Suppressor macrophage (primary cell): ENCODE results near the gene CAPN12.
"Not testable (repeated sequence)": the region's sequence is repeated elsewhere in the genome, so short reads cannot be mapped to it uniquely, and the experiment has no call there.

ENCODE experiments used
- DNase-seq, 4 experiments: peaks; one replicate each; pipeline ENCODE4 v3.0.0-alpha.2; 2020 to 2022
- total RNA-seq, 17 experiments: gene quantifications; one replicate each; lab custom pipeline; 2026; ENCODE audit warnings: mixed read lengths in 6 of 17, inconsistent platforms in 3 of 17; lab: John Stamatoyannopoulos, UW

The CAPN12 gene, protein sequence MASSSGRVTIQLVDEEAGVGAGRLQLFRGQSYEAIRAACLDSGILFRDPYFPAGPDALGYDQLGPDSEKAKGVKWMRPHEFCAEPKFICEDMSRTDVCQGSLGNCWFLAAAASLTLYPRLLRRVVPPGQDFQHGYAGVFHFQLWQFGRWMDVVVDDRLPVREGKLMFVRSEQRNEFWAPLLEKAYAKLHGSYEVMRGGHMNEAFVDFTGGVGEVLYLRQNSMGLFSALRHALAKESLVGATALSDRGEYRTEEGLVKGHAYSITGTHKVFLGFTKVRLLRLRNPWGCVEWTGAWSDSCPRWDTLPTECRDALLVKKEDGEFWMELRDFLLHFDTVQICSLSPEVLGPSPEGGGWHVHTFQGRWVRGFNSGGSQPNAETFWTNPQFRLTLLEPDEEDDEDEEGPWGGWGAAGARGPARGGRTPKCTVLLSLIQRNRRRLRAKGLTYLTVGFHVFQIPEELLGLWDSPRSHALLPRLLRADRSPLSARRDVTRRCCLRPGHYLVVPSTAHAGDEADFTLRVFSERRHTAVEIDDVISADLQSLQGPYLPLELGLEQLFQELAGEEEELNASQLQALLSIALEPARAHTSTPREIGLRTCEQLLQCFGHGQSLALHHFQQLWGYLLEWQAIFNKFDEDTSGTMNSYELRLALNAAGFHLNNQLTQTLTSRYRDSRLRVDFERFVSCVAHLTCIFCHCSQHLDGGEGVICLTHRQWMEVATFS
- total RNA-seq, result 0 to 3.3 (median 0.08) reads per million in 17 experiments

DNA sequence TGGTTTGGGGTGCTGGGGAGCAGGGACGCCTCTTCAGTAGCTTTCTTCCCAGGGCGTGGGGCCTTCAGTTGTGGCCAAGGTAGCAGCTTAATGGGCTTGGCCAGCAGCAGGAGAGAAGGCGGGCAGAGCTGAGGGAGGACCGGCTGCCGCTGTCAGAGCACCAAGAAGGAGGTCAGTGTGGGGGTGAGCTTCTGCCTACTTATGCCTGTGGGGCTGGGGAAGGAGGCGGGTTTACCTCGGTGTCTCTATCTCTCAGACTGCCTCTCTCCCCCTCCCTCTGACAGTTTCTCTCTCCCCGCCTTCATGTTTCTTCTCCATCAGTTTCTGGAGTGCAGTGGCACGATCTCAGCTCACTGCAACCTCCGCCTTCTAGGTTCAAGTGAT is at the start of gene CAPN12:
Gene CAPN12 (minus strand): TSS at position 177 of the 384 bp plus-strand sequence. CDS start 309 bp downstream, outside the sequence.
- DNase-seq, result no peak

DNA sequence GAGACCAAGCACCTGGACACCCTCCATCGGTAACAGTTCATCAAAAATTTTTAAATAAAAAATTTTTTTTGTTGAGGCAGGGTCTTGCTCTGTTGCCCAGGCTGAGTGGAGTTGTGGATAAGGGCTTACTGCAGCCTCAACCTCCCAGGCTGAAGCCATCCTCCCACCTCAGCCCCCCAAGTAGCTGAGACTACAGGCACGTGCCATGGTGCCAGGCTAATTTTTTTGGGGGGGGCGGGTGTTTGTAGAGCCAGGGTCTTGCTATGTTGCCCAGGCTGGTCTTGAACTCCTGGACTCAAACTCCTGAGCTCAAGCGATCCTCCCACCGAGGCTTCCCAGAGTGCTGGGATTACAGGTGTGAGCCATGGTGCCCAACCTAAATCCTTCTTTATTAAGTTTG is 49.4 kb upstream of the CAPN12 start:
- DNase-seq, result no peak

- DNase-seq, result no peak
These were observed 48.9 kb upstream of the CAPN12 start for GRCh38 chr19:38793177-38793576.

- peak; percentile 27 to 65 (median 41) for DNase-seq
These were observed 48.2 kb upstream of the CAPN12 start for GRCh38 chr19:38792250-38793111.

DNA sequence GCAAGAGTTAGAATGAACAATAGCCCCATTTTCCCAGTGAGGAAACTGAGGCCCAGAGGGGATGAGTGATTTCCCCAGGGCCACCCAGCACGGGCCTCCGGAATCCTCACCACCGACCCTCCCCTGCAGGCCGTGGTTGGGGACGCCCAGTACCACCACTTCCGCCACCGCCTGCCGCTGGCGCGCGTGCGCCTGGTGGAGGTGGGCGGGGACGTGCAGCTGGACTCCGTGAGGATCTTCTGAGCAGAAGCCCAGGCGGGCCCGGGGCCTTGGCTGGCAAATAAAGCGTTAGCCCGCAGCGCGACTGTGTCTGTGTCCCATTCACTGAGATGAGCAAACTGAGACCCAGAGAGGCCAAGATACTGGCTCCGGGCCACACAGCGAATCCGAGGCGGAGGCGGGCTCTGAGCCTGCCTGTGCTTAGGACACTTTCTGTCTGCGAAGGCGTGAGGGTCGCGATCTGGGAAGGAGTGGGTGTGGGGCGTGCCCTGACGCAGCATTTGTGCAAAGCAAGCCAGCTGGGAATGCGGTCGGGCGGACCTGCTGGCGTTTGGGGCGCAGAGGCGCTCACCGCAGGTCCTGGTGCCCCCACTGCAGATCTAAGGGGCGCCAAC is 47.3 kb upstream of the CAPN12 start:
- not testable (repeated sequence) for DNase-seq

DNA sequence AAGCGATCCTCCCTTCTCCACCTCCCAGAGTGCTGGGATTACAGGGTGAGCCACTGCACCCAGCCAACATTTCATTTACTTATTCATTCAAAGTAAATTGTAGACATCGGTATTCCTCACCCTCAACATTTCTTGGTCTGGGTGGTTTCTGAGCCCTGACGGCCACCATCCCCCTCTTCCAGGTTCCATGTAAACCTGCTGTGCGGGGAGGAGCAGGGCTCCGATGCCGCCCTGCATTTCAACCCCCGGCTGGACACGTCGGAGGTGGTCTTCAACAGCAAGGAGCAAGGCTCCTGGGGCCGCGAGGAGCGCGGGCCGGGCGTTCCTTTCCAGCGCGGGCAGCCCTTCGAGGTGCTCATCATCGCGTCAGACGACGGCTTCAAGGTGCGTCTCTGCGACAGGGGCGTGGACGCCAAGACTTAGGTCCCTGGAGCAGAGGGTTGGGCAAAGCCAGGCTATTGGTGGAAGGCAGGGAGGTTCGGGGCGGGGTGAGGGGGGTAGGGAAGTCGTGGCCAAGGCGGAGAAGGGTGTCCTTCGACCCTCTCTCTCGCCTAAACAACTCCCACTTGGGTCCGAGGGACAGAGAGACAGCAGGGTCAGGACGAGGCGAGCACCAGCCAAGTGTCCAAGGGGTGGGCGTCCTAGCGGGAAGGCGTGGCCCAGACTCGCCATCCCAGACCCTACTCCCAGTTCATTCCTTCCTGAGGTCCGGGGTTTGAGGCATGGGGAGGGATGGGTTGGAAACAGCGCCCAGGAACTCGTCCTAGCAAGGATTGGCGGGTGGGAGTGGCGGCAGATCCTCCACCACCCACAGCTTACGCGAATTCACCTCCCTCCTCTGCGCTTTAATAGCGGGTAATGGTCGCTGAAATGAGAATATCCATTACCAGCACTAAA is 46.5 kb upstream of the CAPN12 start:
- not testable (repeated sequence) for DNase-seq

- no peak for DNase-seq
These were observed 44.4 kb upstream of the CAPN12 start, which contains the start of gene LGALS7B for GRCh38 chr19:38788478-38789243. TSS of gene LGALS7B (plus strand) at chr19:38789200. CDS start at chr19:38789227, 27 bp downstream.

GRCh38 chr19:38786572-38787265 is 42.4 kb upstream of the CAPN12 start:
- no peak for DNase-seq

DNA sequence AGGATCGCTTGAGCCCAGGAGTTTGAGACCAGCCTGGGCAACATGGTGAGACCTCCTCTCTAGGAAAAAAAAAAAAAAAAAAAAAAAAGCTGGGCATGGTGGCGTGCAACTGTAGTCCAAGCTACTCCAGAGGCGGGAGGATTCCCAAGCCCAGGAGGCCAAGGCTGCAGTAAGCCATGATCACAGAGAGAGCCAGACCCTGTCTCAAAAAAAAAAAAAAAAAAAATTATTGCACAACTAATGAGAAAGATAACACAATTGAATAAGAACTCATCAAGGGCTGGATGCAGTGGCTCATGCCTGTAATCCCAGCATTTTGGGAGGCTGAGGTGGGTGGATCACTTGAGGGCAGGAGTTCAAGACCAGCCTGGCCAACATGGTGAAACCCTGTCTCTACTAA is 41.8 kb upstream of the CAPN12 start:
- not testable (repeated sequence) for DNase-seq

DNA sequence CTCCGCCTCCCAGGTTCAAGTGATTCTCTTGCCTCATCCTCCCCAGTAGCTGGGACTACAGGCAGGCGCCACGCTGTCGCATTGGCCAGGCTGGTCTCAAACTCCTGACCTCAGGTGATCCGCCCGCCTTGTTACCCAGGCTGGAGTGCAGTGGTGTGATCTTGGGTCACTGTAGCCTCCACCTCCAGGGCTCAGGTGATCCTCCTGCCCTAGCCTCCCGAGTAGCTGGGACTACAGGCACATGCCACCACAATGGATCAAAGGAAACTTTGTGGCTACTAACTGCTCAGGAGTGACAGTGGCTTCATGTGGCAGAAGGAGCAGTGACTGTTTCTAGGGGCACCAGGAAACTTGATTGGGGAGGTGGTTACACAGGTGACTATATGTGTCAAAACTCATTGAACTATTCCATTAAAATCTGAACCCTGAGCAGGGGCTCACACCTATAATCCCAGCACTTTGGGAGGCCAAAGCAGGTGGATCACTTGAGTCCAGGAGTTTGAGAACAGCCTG is 41.0 kb upstream of the CAPN12 start:
- DNase-seq, result no peak

DNA sequence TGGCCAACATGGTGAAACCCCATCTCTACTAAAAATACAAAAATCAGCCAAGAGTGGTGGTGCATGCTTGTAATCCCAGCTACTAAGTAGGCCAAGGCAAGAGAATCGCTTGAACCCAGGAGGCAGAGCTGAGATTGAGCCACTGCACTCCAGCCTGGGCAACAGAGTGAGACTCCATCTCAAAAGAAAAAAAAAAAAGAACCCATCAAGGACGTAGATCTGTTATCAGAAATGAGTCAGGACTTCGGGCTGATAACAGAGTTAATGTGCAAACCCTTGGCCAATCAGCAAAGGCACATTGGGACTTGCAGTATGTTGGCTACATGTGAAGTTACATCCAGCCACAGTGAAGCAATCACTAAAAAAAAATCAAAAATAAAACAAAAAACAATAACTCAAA is 40.0 kb upstream of the CAPN12 start:
- DNase-seq, result no peak

- not testable (repeated sequence) for DNase-seq
These were observed 37.9 kb upstream of the CAPN12 start for GRCh38 chr19:38782212-38782611.

DNA sequence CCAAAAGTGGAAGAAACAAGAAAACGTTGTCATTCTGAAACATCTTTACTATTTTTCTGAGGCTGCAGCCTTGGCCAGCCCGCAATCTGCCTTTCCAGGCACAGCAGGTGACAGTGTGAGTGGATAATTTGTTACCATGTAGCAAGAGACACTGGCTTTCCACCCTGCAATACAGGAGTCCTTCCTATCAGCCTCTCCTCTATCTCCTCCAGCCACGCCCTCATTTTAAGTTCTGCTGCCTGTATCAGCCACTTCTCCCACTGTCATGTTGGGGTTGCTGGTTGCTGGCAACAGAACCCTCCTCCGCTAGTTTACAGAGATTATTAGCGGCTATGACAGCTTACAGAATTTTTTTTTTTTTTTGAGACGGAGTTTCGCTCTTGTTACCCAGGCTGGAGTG is 36.8 kb upstream of the CAPN12 start:
- no peak for DNase-seq

DNA sequence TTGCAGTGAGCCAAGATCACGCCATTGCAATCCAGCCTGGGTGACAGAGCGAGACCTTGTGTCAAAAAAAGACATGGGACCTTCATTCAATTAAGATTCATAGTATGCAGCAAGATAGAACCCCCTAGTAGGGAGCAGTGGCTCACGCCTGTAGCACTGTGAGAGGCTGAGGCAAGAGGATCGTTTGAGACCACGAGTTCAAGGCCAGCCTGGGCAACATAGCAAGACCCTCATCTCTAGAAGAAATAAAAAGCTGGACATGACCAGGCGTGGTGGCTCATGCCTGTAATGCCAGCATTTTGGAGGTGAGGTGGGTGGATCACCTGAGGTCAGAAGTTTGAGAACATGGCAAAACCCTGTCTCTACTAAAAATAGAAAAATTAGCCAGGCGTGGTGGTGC is 36.2 kb upstream of the CAPN12 start:
- DNase-seq, result no peak

DNA sequence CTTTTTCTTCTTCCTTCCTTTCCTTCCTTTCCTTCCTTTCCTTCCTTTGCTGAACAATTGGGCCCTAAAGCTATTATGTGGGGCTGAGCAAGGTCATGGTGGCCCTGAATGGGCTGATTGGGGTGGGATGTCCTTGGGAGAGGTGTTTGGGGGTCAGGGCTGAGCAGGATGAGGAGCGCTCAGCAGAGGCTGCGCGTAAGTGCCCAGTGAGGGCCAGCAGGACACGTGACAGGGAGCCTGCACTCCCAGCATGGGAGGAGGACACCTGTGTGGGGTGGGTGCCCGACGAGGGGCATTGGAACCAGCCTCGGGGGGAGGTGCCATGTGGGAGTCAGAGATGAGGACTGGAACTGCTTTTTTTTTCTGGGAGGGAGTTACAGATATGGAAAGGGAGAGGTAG is 34.5 kb upstream of the CAPN12 start:
- no peak for DNase-seq

DNA sequence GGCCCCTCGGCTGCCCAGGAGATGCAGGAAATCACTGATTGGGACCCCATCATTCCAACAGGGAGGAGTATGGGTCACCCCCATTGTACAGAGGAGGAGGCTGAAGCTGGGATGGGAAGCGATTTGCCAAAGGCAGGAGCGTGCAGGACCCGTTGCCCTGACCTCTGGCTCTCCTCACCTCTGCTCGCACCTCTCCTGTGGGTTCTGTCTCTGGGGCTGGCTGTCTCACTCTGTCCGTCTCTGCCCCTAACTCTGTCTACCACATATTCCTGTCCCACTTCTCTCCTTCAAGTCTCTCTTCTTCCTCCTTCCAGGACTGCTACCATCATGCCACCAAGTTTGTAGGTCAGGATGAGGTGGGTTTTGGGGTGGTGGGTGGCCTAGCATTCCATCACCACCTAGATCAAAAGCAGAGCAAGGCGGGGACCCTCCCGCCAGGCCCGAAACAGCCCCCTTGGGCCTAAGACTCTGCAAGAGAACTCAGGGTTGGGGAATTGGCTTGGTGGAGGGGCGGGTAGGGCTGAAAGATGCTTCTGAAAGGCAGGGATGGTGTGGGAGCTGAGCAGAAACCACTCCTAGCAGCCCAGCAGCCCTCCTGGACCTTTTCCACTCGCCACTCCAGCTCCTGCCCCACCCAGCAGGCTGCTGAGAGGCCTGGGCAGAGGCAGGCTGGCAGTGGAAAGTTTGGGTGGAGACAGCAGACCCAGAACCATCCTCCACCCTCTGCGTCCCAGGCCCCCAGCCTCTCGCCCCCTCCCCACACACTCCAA is 30.1 kb upstream of the CAPN12 start:
- DNase-seq, result no peak

DNA sequence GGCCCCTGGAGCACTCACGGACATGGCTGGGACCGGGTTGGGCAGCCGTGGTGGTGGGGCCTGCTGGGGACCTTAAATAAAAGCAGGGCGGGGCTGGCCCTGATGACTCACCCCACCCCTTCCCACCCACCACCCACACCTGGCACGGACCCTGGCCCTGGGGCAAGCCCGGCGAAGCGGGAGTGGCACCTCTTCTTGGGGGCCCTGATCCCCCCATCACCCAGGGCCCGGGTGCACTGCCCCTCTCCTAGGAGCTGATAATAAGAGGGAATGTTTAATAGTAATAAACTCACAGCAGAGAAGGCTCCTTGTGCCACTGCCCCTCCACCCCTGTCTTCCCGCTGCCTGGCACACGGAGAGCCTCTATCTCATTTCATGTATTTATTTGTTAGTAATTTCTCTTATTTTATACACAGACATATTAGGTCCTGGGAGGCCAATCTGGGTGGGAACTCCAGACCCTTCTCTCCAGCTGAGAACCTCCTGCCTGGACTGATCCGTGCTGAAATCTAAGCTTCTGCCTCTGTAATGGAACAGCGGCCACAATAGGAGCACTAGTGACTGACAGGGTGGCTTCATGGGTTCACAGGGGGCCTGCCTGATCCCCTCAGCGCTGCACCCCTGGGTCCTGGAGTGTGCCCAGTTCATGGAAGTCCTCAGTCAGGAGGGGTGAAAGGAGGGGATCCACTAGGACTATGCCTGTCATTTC is 29.3 kb upstream of the CAPN12 start, which contains the start of gene LGALS7:
Gene LGALS7 (minus strand): TSS at position 49 of the 709 bp plus-strand sequence. CDS start 25 bp downstream, at position 24.
- no peak for DNase-seq

DNA sequence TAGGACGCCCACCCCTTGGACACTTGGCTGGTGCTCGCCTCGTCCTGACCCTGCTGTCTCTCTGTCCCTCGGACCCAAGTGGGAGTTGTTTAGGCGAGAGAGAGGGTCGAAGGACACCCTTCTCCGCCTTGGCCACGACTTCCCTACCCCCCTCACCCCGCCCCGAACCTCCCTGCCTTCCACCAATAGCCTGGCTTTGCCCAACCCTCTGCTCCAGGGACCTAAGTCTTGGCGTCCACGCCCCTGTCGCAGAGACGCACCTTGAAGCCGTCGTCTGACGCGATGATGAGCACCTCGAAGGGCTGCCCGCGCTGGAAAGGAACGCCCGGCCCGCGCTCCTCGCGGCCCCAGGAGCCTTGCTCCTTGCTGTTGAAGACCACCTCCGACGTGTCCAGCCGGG is 27.3 kb upstream of the CAPN12 start:
- DNase-seq, result not testable (repeated sequence)
